HTR-8/SVneo (cell line): Measurements from ENCODE around the gene SNU13.
A peak's percentile ranks its signal among the peaks of the same experiment; 100 is the strongest.
"Not testable (repeated sequence)": the region's sequence is repeated elsewhere in the genome, so short reads cannot be mapped to it uniquely, and the experiment has no call there.

Experiments used
- DNase-seq: peaks from one replicate; pipeline ENCODE4 v3.0.0; 2011; ENCODE audit warnings: low spot score, mixed read lengths; ENCODE audit not compliant: insufficient read length
- FAIRE-seq: peaks from 2 replicates; lab custom pipeline; 2011; peaks lifted over from hg19 to GRCh38; lab: Jason Lieb, UNC

Gene SNU13

DNA sequence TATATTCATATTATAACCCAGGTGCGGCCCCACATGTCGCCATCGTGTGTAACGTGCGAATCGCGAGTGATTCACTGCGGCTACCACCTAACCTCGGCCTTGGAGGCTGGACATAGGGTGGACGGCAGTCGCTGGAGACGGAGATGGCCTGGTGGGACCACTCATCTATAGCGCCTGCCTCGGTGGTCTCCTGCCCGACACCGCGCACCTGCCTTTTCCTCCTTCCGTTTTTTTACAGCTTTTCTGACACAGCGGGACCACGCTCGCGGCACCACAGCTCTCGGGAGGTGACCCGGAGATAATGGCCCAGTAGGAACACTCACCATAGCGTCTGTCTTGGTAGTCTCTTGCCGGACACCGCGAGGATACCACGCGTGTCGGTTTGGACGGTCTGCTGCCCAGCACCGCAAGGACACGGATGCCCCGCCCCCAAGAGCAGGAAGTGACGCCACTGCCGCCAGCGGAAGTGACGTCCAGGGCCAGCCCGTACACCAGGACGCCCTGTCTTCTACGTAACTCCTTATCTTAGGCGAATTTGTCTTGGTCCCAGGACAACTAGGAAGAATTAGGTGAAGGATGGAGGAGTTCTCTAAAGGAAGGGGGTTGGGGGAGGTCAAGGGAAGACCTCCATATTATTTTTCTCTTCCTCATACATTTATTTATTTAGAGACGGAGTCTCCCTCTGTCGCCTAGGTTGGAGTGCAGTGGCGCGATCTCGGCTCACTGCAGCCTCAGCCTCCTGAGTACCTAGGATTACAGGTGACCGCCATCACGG lies 6.4 kb downstream of the SNU13 start:
- FAIRE-seq: peak; percentile 58
- peak; percentile 76 for DNase-seq

DNA sequence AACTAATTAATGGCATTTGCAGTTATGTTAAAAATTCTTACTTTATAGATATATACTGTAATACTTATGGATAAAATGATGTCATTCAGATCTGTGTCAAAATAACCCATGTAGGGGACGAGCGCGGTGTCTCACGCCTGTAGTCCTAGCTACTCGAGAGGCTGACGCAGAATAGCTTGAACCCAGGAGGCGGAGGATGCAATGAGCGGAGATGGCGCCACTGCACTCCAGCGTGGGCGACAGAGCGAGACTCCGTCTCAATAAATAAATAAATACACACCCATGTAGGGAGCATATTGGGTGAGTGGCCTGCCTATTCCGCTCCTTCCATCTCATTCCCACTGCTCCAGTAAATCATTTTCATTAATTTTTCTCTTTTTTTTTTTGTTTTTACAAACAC lies 7.1 kb downstream of the SNU13 start:
- FAIRE-seq (no peak), DNase-seq (no peak)

DNA sequence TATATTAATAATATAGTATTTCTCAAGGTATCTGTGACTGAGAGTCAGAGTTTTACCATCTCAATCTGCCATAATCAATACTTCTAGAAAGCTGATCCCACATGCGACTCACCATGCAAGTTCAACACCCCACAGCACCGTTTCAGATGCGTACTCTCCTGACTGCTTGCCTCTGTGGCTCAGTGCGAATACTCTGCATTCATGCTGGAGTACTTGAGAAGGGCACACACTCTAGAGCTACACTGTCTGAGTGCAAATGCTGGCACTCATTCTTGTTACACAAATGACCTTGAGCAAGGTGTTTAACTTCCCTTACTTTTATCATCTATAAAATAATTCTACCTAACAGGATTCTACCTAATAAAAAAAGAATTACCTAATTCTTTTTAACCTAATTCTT lies 12.5 kb downstream of the SNU13 start:
- FAIRE-seq (no peak), DNase-seq (no peak)

DNA sequence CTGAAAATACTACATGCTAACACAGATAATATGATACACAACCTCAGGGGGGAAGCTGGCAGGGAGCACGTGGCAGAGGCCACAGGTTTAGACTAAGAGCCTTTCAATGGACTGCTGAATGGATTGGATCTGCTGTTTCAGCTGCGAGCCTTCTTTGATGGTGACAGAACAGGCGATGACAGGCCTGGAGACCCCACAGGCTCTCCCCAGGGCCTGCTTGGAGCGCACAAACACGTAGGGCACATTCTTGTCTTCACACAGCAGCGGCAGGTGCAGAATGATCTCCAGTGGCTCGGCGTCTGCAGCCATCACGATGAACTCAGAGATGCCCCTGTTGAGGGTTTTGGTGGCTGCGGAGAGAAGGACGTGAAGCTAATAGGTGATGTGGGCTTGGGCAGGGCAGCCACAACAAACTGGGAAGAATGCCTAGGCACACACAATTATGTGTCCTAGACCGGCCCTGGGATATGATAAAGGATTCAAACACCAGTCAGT lies 13.8 kb downstream of the SNU13 start:
- FAIRE-seq (no peak), DNase-seq (no peak)

DNA sequence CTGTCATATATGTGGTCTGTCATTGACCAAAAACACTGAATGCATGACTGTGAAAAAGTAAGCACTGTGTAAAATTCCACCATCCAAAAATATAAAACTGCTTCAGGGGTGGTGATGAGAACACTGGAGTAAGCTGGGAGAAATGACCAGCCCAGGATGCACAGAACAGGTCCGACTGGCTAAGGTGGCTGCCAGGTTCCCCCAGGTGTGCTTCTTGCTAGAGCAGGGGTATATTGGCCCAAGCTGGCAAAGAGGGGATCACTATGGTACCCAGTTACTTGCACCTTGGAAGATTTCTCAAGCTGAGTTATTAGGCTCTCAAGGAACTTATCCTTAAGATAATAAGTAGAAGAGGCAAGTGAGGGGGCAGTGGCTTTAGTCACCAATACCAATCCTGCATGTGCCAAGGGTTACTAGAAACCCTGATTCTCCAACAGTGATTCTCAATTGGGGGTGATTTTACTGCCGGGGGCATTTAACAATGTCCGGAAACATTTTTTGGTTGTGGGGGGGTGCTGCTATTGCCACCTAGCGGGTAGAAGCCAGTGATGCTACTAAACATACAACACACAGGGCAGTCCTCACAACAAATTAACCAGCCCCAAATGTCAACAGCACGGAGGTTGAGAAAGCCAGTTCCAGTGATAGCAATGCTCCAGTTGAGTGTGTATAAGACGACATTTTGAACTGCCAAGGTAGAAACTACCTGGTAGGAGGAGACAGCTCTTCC lies 15.7 kb downstream of the SNU13 start:
- DNase-seq: no peak
- no peak for FAIRE-seq

DNA sequence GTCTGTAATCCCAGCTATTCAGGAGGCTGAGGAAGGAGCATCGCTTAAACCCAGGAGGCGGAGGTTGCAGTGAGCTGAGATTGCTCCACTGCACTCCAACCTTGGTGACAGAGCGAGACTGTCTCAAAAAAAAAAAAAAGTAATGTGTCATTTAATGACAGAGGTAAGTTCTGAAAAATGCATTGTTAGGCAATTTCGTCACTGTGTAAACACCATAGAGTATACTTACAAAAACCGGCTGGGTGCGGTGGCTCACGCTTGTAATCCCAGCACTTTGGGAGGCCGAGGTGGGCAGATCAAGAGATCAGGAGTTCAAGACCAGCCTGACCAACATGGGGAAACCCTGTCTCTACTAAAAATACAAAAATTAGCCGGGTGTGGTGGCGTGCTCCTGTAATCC lies 16.6 kb downstream of the SNU13 start:
- not testable (repeated sequence) for DNase-seq, FAIRE-seq

DNA sequence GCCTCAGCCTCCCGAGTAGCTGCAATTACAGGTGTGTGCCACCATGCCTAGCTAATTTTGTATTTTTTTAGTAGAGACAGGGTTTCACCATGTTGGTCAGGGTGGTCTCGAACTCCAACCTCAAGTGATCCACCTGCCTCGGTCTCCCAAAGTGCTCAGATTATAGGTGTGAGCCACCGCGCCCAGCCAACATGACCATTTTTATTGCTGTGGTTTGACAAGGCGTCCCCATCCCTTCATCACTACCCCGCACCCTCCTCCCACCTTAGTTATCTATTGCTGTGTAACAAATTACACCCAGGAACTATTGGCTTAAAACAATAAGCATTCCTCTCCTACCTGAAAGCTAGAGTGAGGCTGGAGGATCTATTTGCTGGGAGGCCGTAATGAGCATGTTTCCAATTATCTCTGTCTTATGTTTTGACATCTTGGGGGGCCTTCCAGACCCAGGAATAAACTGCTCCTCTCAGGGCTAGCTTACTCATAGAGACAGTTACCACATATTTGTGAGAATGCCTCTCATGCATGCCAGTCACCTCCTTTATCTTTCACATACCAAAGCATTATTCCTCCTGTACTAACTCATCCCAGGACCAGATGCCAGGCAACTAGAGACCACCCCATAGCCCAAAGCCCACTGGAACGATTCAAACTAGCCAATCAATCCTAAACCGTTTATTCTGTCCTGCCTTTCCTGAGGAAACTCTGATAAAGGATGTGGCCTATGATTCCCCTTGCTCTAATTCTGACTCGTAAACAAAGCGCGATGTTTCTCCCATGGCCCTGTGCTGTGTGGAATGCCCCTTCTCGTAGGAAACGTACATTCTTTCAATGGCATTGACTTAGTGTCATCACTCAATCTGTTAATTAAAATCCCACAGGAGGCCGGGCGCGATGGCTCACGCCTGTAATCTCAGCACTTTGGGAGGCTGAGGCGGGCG lies 19.4 kb downstream of the SNU13 start:
- DNase-seq: peak; percentile 59
- FAIRE-seq: peak; percentile 51

DNA sequence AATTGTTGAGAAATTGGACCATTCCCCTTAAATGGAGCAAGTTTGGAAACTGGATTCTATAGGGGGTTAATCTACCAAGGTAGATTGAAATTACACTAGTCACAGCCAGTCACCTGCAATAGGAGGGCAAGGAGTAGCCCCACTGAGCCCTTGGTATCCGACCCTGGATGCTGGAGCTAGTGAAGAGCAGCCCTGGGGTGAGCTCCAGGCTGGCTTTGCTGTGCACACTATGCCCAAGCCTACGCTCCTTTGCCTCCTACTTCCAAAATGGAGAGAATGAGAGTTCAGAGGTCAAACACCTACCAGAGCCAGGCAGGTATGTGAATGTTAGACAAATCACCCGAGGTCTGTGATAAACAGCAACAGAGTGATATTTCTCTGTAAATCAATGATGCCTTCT lies 23.7 kb downstream of the SNU13 start:
- FAIRE-seq (no peak), DNase-seq (no peak)

DNA sequence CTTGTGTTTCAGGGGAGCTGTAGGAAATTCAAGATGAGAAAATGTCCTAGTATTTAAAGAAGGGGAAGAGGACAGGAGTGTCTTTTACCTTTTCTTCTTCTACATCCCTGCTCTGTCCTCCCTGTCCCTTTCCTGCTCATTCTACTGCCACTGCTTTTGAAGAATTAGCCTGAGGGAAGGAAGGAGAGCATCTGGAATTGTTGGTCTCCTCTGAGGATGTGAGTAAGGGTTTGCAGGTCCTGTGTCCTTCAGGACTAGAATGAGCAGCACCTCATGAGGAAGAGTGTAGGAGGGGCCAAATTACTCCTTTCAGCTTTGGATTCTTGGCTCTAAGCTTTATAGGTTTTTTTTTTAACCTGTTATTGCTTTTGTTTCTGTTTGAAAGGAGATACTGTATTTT lies 24.2 kb downstream of the SNU13 start:
- FAIRE-seq (no peak), DNase-seq (no peak)

DNA sequence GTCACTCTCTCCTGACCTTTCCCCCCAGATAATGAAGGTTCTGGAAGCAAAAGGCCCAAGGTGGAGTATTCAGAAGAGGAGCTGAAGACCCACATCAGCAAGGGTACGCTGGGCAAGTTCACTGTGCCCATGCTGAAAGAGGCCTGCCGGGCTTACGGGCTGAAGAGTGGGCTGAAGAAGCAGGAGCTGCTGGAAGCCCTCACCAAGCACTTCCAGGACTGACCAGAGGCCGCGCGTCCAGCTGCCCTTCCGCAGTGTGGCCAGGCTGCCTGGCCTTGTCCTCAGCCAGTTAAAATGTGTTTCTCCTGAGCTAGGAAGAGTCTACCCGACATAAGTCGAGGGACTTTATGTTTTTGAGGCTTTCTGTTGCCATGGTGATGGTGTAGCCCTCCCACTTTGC lies 25.1 kb downstream of the SNU13 start:
- not testable (repeated sequence) for FAIRE-seq, DNase-seq

DNA sequence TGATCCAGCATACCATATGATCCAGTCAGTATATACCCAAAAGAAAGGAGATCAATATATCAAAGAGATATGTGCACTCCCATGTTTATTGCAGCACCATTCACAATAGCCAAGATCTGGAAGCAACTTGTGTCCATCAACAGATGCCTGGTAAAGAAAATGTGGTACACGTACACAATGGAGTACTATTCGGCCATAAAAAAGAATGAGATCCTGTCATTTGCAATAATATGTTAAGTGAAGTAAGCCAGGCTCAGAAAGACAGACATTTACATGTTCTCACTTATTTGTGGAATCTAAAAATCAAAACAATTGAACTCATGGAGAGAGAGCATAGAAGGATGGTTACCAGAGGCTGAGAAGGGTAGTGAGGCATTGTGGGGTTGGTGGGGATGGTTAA lies 27.0 kb downstream of the SNU13 start:
- no peak for DNase-seq
- no peak for FAIRE-seq

DNA sequence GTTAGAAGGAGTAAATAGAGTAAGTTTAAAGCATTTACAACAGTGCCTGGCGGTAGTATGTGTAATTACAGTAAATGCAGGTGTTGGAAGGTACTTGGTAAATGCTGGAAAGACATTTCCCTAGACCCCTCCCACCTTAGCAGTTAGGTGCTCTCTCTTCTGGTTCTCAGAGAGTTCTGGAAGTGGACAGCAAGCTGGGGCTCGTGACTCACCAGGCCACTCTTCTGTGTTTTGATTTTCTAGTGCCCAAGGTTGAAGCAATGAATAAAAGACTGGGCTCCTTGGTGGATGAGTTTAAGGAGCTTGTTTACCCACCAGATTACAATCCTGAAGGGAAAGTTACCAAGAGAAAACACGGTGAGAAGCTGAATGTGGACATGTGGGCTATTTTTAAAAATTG lies 27.6 kb downstream of the SNU13 start:
- FAIRE-seq (no peak), DNase-seq (no peak)

DNA sequence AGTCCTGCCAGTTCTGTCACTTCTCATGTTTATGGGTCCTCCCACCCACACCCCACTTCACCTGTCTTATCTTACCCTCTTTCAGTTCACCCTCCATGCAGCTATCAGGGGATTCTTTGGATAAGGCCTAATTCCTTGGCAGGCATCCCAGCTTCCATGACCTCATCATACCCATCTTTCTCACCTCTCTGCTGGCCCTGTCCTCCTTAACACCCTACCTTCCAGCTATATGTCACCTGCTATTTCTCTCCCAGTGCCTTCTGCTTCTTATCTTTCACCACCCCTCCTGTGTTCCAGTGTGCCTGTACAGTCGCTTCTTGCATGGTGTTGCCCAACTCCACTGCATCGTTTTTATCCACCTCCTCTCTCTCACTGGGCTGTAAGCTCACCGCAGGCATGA lies 28.3 kb downstream of the SNU13 start:
- no peak for FAIRE-seq
- DNase-seq: no peak

DNA sequence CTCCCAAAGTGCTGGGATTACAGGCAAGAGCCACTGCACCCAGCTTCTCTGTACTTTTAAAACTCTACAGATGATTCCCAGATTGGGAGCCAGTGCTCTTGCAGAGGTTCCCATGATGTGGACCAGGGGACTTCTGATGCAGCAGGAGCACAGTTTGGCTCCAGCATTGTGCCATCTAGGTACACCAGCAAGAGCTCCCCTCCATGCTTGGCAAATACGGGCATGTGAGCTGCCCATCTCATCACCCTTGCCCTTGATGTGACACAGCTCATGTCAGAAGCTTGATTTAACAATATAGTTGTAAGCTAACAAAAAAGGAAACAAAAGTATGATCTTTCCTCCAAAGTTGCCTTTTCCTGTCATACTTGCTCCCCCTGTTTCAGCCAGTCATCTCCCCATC lies 28.7 kb downstream of the SNU13 start:
- FAIRE-seq (no peak), DNase-seq (no peak)

DNA sequence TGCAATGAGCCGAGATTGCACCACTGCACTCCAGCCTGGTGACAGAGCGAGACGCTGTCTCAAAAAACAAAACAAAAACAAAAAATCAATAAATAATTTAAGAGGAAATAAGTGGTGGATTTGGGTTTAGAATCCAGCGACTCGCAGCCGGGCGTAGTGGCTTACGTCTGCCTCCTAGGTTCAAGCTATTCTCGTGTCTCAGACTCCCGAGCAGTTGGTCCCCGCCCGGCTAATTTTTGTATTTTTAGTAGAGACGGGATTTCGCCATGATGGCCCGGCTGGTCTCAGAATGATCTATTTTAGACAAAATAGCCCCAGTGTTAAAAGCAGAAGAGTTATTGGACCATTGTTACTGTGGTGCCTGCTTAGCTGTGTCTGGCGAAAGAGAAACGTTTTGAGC lies 29.8 kb downstream of the SNU13 start:
- DNase-seq: no peak
- no peak for FAIRE-seq

DNA sequence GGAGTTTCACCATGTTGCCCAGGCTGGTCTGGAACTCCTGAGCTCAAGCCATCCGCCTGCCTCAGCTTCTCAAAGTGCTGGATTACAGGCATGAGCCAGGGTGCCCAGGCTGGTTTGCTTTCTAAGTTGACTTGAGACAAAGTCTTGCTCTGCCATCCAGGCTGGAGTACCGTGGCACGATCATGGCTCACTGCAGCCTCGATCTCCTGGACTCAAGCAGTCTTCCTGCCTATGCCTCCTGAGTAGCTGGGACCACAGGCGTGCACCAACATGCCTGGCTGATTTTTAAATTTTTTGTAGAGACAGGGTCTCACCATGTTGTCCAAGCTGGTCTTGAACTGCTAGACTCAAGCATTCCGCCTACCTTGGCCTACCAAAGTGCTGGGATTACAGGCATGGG lies 31.0 kb downstream of the SNU13 start:
- DNase-seq: no peak
- no peak for FAIRE-seq

DNA sequence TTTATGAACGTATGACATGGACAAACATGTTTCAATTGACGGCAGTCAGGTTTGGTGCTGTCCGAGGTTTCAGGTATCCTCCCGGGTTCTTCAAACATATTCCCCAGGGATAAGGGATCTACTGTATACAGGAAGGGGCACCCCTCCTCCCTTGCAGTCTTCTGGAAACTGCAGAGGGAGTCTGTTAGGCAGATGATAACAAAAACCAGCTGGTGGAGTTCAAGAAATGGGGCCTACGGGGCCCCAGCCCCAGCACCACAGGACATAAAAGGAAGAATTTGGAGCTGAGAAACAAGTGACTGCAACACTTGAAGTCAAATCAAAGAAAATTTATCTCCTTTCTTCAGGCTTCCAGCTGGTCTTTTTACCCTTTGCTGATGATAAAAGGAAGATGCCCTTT lies 32.1 kb downstream of the SNU13 start:
- FAIRE-seq (no peak), DNase-seq (no peak)

DNA sequence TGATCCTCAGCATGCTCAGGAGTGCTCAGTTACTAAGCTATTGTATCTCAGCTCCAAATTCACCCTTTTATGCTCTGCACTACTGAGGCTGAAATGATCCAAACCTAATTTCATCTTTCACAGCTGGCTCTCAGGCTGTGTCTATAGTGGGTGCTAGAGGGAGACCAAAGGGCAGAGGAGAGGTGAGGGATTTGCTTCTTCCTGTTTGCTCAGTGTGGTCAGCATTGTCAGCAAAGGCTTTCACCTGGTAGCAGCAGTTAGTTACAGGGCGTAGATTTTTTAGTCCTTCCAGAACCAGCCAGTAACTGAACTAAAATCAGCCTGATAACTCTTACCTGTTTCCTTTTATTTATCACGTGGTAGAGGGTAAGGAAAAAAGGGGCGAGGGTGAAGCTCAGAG lies 34.3 kb downstream of the SNU13 start:
- no peak for FAIRE-seq
- DNase-seq: no peak

DNA sequence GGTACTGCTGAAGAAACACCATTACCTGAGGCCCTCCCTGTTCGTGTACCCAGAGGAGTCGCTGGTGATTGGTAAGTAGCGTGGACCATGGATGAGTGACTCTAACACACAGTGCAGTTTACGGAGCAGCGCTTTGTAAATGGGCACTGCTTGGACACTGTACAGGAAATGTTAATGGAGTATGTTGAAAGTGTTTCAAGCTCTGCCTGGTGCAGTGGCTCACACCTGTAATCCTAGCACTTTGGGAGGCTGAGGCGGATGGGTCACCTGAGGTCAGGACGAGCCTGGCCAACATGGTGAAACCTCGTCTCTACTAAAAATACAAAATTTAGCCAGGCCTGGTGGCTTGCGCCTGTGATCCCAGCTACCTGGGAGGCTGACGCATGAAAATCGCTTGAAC lies 37.8 kb downstream of the SNU13 start:
- FAIRE-seq (no peak), DNase-seq (no peak)

DNA sequence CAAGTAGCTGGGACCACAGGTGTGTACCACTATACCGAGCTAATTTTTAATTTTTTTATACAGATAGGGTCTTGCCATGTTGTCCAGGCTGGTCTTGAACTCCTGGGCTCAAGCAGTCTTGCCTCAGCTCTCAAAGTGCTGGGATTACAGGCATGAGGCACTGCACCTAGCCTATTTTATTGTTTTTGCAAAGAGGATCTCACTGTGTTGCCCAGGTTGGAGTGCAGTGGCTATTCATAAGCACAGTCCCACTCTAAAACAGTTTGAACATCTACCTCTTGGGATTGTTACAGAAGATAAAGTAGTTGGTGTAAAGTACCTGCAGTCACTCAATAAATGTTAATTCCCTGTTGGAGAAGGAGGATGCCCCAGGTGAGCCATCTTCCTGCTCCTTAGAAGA lies 38.4 kb downstream of the SNU13 start:
- DNase-seq (no peak), FAIRE-seq (no peak)

DNA sequence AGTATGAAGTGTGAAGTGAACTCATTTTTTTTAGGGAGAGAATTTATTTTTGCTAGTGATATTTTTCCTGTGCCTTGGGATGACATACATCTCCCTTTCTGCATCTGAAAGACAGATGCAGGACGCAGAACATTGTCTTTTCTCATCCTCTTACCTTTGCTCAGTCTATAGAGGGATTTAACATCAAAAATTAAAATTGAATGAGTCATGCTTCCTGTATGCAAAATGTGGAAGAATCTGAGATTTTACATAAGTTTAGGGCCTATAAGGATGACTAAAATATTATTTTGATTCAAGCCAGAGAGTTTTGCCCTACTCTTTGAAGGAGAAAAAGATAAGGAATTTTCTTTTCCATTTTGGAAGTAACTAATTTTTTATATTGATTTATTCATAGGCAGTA lies 40.2 kb downstream of the SNU13 start:
- DNase-seq (no peak), FAIRE-seq (no peak)
